Amniotic stem cell (primary cell): ENCODE data around the gene CALML6.
"Not testable (repeated sequence)": the region's sequence is repeated elsewhere in the genome, so short reads cannot be mapped to it uniquely, and the experiment has no call there.

Experiments used
- DNase-seq: peaks from one replicate; lab custom pipeline; 2025; lab: John Stamatoyannopoulos, UW

The CALML6 gene, protein sequence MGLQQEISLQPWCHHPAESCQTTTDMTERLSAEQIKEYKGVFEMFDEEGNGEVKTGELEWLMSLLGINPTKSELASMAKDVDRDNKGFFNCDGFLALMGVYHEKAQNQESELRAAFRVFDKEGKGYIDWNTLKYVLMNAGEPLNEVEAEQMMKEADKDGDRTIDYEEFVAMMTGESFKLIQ

DNA sequence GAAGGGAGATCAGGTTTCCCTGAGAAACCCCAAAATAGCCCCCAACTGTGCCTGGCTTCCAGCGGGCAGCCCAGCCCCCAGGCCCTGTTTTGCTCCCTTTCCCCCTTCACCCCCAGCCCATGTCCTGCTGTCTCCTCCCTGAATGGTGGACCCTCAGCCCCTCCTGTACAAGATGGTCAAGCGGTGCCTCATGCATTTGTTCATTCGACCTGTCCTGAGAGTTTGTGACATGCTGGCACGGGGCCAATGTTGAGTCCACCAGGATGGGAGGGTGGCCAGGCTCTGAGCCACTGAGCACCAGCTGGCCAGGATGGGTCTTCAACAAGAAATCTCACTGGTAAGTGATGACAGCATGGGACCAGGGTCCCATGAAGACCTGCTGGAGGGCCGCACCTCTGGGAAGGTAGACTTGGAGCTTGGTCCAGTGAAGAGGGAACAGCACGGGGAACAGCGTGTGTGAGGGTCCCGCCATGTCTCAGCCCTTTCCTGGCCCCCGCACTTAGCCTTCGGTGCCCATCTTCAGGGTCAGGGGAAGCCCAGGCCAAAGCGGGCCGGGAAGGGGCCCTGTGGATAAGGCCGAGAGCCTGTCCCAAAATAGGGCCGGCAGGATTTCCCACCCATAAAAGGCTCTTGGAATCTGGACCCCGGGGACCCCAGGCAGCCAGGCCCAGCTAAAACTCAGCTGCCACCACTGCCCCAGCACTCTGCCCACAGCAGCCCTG is at the start of gene CALML6:
TSS of gene CALML6 (plus strand) at position 290 of the 722 bp plus-strand sequence. CDS start at position 311, 21 bp downstream.
- no peak for DNase-seq

DNA sequence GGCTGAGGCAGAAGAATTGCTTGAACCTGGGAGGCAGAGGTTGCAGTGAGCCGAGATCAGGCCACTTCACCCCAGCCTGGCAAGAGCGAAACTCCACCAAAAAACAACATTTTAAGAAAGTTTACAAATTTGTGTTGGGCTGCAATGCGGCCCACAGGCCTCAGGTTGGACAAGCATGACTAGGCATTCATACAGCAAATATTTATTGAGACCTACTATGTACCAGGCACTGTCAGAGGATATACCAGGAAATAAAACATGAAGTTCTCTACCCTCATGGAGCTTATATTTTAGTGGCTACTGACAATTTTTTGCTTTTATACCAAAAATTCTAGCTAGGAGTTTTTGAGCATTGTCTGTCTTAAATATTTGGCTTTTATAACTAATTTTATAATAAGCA is 47.9 kb upstream of the CALML6 start:
- no peak for DNase-seq

DNA sequence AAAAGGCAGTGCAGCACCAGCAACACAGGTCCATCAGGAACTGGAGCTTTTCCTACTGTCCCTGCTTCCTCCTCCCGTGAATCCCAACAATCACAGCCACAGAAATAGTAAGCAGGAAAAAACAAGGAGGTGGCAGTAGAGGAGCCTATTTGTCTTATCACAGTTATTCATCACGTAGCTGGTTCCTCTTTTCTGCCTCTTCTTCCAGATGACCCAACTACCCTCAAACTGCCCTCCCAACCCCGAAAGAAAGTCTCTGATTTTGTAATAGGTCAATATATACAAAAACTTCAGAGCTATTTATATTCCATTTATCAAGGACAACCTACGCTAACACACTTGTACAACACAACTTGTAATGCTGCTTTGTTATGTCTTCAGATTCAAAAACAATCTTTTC is 45.6 kb upstream of the CALML6 start:
- no peak for DNase-seq

DNA sequence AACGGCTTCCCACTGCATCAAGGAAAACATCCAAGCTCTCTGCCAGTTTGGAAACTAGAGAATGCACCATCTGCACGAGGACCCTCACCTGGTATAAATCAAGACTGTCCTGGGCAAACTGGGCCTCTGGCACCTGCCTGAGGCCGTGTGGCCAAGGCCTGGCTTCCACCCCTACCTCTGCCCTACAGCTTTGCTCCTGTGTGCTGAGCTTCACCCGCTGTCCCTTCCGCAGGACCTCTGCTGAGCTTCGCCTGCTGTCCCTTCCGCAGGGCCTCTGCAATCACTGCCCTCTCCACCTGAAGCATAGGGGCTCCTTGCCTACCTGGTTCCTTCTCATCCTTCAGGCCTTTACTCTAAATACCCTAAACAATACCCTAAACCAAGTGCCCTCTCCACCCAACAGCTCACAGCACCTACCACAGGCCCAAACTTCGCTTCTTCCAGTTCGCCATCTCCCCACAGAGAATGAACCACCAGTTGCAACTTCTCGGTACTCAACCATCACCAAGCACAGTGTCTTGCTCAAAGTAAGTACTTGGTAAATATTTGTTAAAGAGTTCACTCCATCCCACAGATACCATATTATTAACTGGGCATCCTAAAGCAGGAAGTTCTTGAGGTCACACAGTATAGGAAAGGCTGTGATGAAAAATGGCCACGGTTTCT is 42.6 kb upstream of the CALML6 start:
- DNase-seq: no peak

DNA sequence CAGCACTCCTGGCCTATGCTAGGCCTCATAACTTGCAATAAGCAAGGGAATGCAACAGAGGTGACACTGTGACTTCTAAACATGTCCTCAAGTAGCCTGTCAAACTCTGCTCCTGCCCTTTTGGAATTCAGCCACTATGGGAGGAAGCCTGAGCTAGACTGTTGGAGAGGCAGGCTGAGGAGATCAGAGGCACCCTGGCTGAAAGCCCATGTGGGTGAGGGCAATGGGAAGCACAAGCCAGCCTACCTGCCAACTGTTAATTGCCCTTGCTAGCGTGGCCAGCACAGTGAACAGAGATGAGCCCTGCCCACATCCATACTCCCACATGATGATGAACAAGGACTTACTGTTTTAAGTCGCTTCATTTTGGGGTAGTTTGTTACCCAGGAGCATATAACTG is 41.9 kb upstream of the CALML6 start:
- no peak for DNase-seq

DNA sequence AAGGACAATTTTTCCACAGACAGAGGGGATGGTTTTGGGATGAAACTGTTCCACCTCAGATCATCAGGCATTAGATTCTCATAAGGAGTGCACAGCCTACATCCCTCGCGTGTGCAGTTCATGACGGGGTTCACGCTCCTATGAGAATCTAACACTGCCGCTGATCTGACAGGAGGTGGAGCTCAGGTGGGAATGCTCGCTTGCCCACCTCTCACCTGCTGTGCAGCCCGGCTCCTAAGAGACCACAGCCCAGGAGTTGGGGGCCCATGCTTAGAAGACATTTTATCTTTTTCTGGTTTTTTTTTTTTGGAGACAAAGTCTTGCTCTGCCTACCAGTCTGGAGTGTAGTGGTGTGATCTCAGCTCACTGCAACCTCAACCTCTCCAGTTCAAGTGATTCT is 40.2 kb upstream of the CALML6 start:
- DNase-seq: no peak

DNA sequence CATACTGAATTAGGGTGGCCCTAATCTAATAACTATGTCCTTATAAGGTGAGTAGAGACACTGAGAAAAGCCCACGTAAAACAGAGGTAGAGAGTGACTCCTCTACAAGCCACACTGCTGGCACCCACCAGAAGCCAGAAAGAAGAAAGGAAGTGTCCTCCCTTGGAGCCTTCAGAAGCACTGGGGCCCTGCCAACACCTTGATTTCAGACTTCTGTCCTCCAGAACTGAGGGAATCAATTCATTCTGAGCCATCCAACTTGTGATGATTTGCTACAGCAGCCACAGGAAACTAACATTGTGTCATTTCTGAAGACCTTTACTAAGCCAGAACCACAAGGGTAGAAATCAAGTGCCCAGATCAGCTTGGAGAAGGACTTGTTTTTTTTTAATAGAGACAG is 39.1 kb upstream of the CALML6 start:
- no peak for DNase-seq

DNA sequence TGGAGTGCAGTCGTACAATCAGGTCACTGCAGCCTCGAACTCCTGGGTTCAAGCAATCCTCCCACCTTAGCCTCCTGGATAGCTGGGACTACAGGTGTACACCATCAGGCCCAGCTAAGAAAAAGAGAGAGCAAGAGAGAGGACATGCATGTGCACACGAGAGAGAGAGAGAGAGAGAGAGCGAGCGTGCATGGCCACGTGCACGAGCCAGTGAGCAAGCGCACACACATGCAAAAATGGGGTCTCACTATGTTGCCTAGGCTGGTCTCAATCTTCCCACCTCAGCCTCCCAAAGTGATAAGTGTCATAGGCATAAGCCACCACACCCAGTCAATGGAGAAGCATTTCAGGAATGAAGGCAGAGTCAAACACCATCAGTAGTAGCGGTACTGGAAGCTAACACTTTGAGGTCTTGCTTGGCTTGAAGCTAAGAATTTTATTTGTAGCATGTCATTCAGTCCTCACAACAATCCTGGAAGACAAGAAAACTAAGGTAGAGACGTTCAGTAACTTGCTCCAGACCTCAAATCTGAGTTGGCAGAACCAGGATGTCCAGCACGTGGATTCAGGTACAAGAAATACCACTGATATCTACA is 38.6 kb upstream of the CALML6 start:
- no peak for DNase-seq

DNA sequence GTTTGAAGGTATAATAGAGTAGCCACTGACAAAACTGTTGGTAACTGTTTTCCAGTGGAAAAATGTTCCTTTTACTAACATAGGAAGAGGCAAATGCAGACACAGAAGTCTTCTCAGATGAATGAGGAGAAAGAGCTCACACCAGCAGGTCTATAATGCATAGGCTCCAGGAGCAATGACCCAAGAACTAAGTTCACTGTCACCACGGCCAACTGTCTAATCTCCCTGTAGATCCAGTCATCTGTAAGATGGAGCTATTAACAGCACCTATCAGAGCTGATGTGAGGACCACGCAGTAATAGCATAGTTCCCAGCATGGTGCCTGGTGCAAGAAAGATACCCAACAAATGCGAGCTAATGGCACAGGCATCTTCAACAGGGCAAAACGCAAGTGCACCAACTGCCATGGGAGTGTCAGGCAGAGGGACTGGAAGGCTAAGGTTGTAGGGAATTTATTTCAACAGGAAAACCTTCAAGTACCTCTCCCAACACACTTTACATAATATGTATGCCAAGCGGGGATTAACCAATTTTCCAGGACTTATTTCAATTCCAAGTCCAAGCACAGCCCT is 37.1 kb upstream of the CALML6 start:
- DNase-seq: no peak

DNA sequence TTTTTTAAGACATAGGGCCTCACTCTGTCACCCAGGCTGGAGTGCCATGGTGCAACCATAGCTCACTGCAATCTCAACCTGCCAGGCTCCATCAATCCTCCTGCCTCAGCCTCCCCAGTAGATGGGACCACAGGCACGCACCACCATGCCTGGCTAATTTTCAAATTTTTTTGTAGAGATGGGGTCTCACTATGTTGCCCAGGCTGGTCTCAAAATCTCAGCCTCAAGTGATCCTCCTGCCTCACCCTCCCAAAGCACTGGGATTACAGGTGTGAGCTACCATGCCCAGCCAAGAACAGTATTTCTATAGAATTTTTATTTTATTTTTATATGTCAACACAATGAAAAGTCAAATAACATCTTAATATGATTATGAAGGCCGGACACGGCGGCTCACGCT is 35.1 kb upstream of the CALML6 start:
- DNase-seq: no peak

DNA sequence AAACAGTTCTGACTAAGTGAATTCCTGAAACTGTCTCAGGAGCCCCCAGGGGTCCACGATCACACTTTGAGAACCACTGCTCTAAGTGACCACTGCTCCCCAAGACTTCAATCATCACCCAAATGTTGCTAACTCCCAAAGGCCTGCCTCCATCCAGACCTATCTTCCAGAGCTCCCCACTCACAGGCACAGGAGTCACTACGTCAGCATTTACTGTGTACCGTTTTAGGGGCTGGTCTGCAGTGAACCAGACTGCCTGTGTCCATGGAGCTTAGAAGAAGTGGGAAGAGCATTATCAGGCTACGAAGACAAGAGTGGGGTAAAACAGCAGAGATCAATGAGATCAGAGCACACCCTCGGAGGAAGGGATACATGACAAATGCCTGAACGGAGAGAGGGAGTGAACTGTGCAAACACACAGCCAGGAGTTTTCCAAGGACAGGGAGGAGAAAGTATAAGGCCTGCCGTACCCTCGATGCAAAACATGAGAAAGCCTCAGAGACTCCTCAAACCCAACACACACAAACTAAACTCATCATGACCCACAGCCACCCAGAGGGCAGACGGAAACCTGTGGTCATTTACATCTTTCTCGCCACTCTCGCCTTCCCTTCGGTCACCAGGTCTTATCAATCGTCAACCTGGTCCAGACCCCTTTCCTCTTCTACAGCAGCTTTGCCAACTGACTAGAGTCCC is 34.3 kb upstream of the CALML6 start:
- no peak for DNase-seq

DNA sequence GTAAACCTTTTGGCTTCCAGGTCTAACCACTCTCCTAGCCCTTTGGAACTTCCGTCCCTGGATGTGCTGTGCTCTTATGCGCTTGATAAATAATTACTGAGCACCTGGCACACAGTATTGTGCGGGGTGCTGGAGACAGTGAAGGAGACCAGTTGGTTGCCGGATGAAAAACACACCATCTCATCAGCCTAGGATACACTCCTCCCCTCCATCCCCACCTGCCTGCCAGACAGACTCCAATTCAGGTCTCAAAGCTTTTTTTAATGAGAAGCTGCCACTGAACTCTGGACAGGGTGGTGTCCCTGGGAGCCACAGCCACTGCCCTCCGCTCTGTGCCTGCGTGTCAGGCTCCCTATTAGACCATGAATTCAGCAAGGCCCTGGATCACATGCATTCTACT is 33.3 kb upstream of the CALML6 start:
- no peak for DNase-seq

DNA sequence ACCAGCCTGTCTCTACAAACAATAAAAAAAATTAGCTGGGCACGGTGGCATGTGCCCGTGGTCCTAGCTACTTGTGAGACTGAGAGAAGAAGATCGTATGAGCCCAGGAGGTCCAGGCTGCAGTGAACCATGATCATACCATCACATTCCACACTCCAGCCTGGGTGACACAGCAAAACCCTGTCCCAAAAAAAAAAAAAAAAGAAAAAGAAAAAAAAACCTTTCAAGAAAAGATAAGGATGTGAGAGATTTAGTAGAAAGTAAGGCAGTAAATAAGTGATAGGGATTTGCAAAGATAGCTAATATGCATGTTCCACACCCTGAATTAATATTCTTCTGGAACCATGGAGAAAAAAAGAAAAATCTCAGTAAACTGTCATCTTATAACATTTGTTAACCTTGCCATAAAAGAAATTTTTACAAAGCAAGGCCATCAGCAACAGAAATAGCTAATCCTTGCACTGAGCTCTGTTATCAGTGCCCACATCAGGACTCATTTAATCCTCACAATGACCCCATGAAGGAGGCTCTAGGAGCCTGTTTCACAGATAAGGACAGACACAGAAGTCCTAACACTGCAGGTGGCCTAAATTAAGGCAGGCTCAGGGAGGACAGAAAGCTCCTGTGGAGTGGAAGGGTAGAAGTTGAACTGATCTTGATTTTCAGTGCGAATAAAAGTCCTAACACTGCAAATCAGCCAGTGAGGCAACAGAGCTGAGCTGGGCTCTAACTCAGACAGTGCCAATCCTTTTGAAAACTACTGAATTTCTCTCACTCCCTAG is 31.8 kb upstream of the CALML6 start:
- DNase-seq: no peak

DNA sequence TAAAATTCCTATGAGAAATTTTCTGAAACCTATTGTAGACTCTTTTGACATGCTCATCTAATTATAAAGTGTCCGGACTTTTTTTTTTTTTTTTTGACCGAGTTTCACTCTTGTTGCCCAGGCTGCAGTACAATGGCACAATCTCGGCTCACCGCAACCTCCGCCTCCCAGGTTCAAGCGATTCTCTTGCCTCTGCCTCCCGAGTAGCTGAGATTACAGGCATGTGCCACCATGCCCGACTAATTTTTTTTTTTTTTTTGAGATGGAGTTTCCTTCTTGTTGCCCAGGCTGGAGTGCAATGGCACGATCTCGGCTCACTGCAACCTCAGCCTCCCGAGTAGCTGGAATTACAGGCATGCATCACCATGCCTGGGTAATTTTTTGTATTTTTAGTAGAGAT is 31.2 kb upstream of the CALML6 start:
- DNase-seq: not testable (repeated sequence)

DNA sequence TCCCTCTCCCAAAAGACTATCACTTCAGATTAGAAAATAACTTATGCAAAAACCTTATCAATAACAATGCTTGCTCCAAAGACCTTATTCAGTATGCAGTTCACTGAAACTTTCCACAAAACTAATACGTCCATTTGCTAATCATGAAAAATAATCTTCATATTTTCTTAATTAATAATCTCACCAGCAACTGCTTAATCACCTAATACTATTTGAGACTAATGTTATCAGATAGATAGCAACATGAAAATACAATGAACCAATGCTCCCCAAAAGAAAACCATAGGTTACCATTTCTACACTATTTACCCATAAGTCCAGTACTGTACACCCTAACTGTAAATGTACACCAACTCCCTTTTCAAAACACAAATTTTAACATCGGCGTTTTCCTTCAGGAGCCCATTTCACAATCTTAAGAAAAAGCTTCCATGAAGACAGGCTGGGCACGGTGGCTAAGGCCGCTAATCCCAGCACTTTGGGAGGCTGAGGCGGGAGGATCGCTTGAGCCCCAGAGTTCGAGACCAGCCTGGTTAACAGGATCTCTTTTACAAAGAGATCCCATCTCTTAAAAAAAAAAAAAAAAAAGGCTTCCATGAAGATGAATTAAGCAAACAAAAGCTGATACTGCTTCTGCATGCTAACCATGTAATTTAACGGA is 25.8 kb upstream of the CALML6 start:
- no peak for DNase-seq

DNA sequence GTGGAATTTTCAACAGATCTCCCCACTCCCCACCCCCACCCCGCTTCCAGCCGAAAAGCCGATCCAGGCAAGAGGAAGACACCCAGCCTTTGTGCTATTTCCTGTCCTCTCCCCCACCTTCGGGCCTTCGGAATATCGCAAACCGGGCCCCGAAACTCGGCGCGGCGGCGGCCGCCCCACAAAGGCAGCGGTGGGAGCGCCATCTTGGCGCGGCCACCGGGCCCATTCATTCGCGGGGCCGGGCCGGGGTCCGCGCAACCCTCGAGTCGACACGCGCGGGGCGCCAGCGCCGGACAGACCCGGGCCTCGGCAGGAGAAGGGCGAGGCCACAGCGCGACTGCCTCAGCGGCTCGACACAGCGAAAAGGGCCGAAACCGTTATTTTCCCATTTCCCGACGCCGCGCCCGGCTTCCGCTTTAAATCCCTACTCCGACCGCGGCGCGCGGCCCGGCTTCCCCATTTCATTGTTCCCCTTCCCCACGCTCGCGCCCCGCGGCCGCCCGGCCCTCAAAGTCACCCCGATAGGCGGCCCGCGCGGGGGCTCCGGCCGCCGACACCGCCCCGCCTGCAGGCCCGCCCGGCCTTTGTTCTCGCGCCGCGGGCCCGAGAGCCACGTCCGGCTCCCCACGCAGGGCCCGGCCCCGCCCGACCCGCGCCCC is 25.1 kb upstream of the CALML6 start:
- peak; percentile 18 for DNase-seq

DNA sequence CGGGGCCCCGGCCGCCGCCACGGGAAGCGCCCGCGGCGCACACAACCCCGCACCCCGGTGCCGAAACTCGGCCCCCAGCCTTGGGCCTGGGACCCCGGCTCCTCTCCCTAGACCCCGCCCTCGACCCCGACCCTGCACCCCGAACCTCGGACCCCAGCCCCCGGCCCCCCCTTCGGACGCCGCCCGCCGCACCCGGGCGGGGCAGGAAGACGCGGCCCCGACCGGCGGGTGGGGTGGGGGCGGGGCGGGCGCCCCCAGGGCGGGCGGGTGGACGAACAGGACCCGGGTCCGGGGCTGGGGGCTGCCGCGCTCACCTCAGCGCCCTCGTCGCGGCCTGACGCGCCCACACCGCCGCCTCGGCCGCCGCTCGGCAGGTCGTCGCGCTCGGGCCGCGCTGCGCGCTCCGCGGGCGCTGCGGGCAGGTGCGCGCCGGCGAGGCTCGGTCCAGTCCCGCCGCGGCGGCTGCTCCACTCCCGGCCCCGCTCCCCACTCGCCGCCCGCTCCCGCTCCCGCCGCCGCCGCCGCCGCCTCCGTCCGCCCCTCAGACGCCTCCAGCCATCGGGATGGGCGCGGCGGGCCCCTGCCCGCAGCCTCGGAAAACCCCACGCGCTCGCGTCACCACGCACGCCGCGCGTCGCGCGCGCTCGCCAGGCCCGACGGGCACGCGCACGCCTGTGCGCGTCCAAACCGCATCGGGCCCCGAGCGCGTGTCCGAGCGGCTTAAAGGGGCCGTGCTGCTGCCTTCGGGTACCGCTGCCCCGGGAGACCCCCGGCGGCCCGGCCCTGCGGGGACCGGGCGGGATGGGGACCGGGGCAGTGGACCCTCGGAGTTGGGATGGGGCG is 24.3 kb upstream of the CALML6 start, which contains the start of gene GNB1:
TSS of gene GNB1 (minus strand) at position 582 of the 843 bp plus-strand sequence. CDS start 65,634 bp downstream, outside the sequence.
- DNase-seq: peak; percentile 66

DNA sequence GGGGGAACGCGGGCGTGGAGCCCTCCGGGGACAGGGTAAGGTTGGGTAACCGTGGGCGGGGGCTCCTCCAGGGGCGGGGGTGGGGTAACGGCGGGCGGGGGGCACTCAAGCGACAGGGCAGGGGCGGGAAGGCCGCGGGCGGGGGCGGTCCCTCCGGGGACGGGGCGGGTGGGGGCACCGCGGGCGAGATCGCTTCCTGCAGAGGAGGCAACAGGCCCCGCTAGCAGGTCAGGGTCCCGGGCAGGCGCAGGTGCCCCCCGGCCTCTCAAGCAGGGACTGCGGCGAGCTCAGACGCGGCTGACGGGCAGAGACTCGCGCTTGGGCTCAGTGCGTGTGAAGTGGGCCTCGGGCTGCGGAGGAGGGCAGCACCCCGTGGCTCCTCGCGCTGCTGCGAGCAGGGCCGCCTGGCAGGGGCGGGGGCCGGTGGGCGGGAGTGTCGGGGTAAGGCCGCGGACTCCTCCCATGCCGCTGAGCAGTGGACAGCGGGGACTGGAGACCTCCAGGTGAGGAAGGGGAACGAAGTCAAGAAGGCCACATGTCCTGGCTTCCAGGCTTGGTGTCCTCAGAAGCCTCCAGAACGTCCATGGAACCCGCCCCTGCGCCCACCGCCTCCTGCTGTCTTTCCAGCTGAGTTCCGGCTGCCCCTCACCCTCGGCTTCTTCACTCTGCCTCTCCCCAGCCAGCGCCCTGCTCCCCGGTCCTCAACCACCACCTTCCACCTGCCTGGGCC is 23.5 kb upstream of the CALML6 start:
- DNase-seq: peak; percentile 20
